Stimulated activated naive CD8-positive, alpha-beta T cell treated with anti-CD3 and anti-CD28 coated beads, Interleukin-15, amount 100 ng/mL, for 72 hours (primary cell): Measurements from ENCODE around the gene PLXNB3.

Experiments
- ATAC-seq: fragments of 150-1000 bp; cut with Tn5 transposase; 2 replicates; pipeline ENCODE4 v1.10.0; 2021; ENCODE audit warnings: mild to moderate bottlenecking, moderate library complexity
- DNase-seq, 2 donors: peaks; one replicate each; pipeline ENCODE4 v3.0.0; 2021 to 2022
- H3K27ac Mint-ChIP-seq, 2 donors: one replicate each; pipeline ENCODE4 v1.8.0; 2022; ENCODE audit warnings: mild to moderate bottlenecking in 2 of 2, mixed read lengths in 2 of 2, moderate library complexity in 2 of 2
- H3K27me3 Mint-ChIP-seq: one replicate; pipeline ENCODE4 v1.8.0; 2022; ENCODE audit warnings: mixed read lengths
- H3K4me1 Mint-ChIP-seq: one replicate; pipeline ENCODE4 v1.8.0; 2022; ENCODE audit warnings: mild to moderate bottlenecking, mixed read lengths
- H3K4me3 Mint-ChIP-seq, 2 donors: one replicate each; pipeline ENCODE4 v1.8.0; 2022; ENCODE audit warnings: mild to moderate bottlenecking in 2 of 2, mixed read lengths in 2 of 2, moderate library complexity in 1 of 2
- H3K9me3 Mint-ChIP-seq, 2 donors: one replicate each; pipeline ENCODE4 v1.8.0; 2022; ENCODE audit warnings: mixed read lengths in 2 of 2

The PLXNB3 gene

GRCh38 chrX:153763989-153764755 is at the start of gene PLXNB3:
TSS of gene PLXNB3 (plus strand) at chrX:153764249. CDS start at chrX:153765536, 1,287 bp downstream.
- peaks cover 31% of the 10 kb centered on the region for H3K4me1 Mint-ChIP-seq
- H3K4me3 Mint-ChIP-seq = peak within 1 kb of the TSS; percentile 34 to 62
- DNase-seq = peak; percentile 67 to 78
- peak within 1 kb of the TSS in 1 of 2 donors; percentile 76 for H3K27ac Mint-ChIP-seq
- ATAC-seq = peak; percentile 75
- no peaks in the 10 kb centered on the region for H3K9me3 Mint-ChIP-seq
- no peaks in the 10 kb centered on the region for H3K27me3 Mint-ChIP-seq

GRCh38 chrX:153714256-153714655 is 49.8 kb upstream of the PLXNB3 start:
- ATAC-seq (no peak), DNase-seq (no peak)
- Mint-ChIP-seq H3K4me1 (peaks cover 8% of the 10 kb centered on the region), H3K27ac (no peak overlapping the region), H3K9me3 (no peaks in the 10 kb centered on the region), H3K27me3 (no peaks in the 10 kb centered on the region), H3K4me3 (no peak overlapping the region)

- no peak for DNase-seq
- no peaks in the 10 kb centered on the region for H3K9me3 Mint-ChIP-seq
- H3K27ac Mint-ChIP-seq = no peak overlapping the region
- H3K4me3 Mint-ChIP-seq = no peak overlapping the region
- no peaks in the 10 kb centered on the region for H3K27me3 Mint-ChIP-seq
- ATAC-seq = no peak
- peaks cover 19% of the 10 kb centered on the region for H3K4me1 Mint-ChIP-seq
Observed at GRCh38 chrX:153717445-153717844, 46.6 kb upstream of the PLXNB3 start.

GRCh38 chrX:153719238-153719637 is 44.8 kb upstream of the PLXNB3 start:
- no peak overlapping the region for H3K4me3 Mint-ChIP-seq
- peaks cover 23% of the 10 kb centered on the region for H3K4me1 Mint-ChIP-seq
- no peaks in the 10 kb centered on the region for H3K27me3 Mint-ChIP-seq
- ATAC-seq = no peak
- H3K27ac Mint-ChIP-seq = no peak overlapping the region
- DNase-seq = no peak
- H3K9me3 Mint-ChIP-seq = no peaks in the 10 kb centered on the region

GRCh38 chrX:153719701-153720100 is 44.3 kb upstream of the PLXNB3 start:
- ATAC-seq = no peak
- Mint-ChIP-seq H3K4me1 (peaks cover 23% of the 10 kb centered on the region), H3K4me3 (no peak overlapping the region), H3K27ac (no peak overlapping the region), H3K9me3 (no peaks in the 10 kb centered on the region), H3K27me3 (no peaks in the 10 kb centered on the region)
- DNase-seq = no peak

- Mint-ChIP-seq H3K27me3 (no peaks in the 10 kb centered on the region), H3K27ac (peak overlapping the region; percentile 88 to 91), H3K4me3 (peak overlapping the region; percentile 90 to 91), H3K4me1 (peaks cover 46% of the 10 kb centered on the region), H3K9me3 (no peaks in the 10 kb centered on the region)
- ATAC-seq (no peak), DNase-seq (no peak)
Observed at GRCh38 chrX:153722704-153723350, 41.2 kb upstream of the PLXNB3 start.

- ATAC-seq (peak; percentile 55), DNase-seq (peak; percentile 68 to 72)
- Mint-ChIP-seq H3K4me3 (peak overlapping the region; percentile 90 to 91), H3K9me3 (no peaks in the 10 kb centered on the region), H3K27ac (peak overlapping the region; percentile 96), H3K27me3 (no peaks in the 10 kb centered on the region), H3K4me1 (peaks cover 47% of the 10 kb centered on the region)
Observed at GRCh38 chrX:153723351-153724251, 40.4 kb upstream of the PLXNB3 start.

GRCh38 chrX:153724252-153725038 is 39.6 kb upstream of the PLXNB3 start, which contains the start of the genes ABCD1 and BCAP31:
TSS of gene ABCD1 (plus strand) at chrX:153724856. CDS start at chrX:153725267, 411 bp downstream.
TSS of gene BCAP31 (minus strand) at chrX:153724387. CDS start at chrX:153723244, 1,143 bp downstream.
- H3K4me1 Mint-ChIP-seq = peaks cover 38% of the 10 kb centered on the region
- DNase-seq (peak; percentile 90 to 91), ATAC-seq (peak; percentile 84)
- H3K27me3 Mint-ChIP-seq = no peaks in the 10 kb centered on the region
- no peaks in the 10 kb centered on the region for H3K9me3 Mint-ChIP-seq
- peak within 1 kb of the TSS; percentile 96 for H3K27ac Mint-ChIP-seq
- H3K4me3 Mint-ChIP-seq = peak within 1 kb of the TSS; percentile 90 to 91

GRCh38 chrX:153725039-153725831 is 38.8 kb upstream of the PLXNB3 start:
- Mint-ChIP-seq H3K27ac (no peak overlapping the region), H3K27me3 (no peaks in the 10 kb centered on the region), H3K4me1 (peaks cover 35% of the 10 kb centered on the region), H3K9me3 (no peaks in the 10 kb centered on the region), H3K4me3 (peak overlapping the region; percentile 72 to 80)
- ATAC-seq = peak; percentile 21
- no peak for DNase-seq

- ATAC-seq (no peak), DNase-seq (peak in 1 of 2 donors; percentile 12)
- Mint-ChIP-seq H3K27ac (peak overlapping the region in 1 of 2 donors; percentile 80), H3K4me1 (peaks cover 40% of the 10 kb centered on the region), H3K4me3 (peak overlapping the region; percentile 58 to 80), H3K9me3 (no peaks in the 10 kb centered on the region), H3K27me3 (no peaks in the 10 kb centered on the region)
Observed at GRCh38 chrX:153725832-153726285, 38.2 kb upstream of the PLXNB3 start.

GRCh38 chrX:153726286-153727122 is 37.5 kb upstream of the PLXNB3 start:
- ATAC-seq (no peak), DNase-seq (peak in 1 of 2 donors; percentile 35)
- Mint-ChIP-seq H3K4me3 (peak overlapping the region; percentile 69 to 80), H3K27me3 (no peaks in the 10 kb centered on the region), H3K9me3 (peaks cover 1 to 4% of the 10 kb centered on the region in 2 donors), H3K4me1 (peaks cover 46% of the 10 kb centered on the region), H3K27ac (peak overlapping the region in 1 of 2 donors; percentile 57)

GRCh38 chrX:153727123-153727931 is 36.7 kb upstream of the PLXNB3 start:
- DNase-seq = peak in 1 of 2 donors; percentile 12
- Mint-ChIP-seq H3K4me1 (peaks cover 47% of the 10 kb centered on the region), H3K27me3 (no peaks in the 10 kb centered on the region), H3K9me3 (peaks cover 8 to 9% of the 10 kb centered on the region in 2 donors), H3K27ac (peak overlapping the region in 1 of 2 donors; percentile 57), H3K4me3 (peak overlapping the region; percentile 69 to 80)
- no peak for ATAC-seq
